Rectal smooth muscle tissue (tissue), 1 donor: ENCODE measurements around the gene CDH5.

Experiments used
- H3K27ac ChIP-seq: one replicate; pipeline ENCODE4 v1.7.0; 2013; ENCODE audit warnings: low read depth, low read length, inconsistent platforms
- H3K27me3 ChIP-seq: one replicate; pipeline ENCODE4 v1.7.0; 2013; ENCODE audit warnings: low read length; ENCODE audit not compliant: control insufficient read depth, insufficient read depth
- H3K36me3 ChIP-seq: one replicate; pipeline ENCODE4 v1.7.0; 2013; ENCODE audit warnings: low read length; ENCODE audit not compliant: control insufficient read depth, insufficient read depth
- H3K4me1 ChIP-seq: one replicate; pipeline ENCODE4 v1.7.0; 2013; ENCODE audit warnings: low read length; ENCODE audit not compliant: control insufficient read depth, insufficient read depth
- H3K4me3 ChIP-seq: one replicate; pipeline ENCODE4 v1.7.0; 2013; ENCODE audit warnings: low read length
- H3K9ac ChIP-seq: one replicate; pipeline ENCODE4 v1.7.0; 2013; ENCODE audit warnings: low read length

The CDH5 gene

DNA sequence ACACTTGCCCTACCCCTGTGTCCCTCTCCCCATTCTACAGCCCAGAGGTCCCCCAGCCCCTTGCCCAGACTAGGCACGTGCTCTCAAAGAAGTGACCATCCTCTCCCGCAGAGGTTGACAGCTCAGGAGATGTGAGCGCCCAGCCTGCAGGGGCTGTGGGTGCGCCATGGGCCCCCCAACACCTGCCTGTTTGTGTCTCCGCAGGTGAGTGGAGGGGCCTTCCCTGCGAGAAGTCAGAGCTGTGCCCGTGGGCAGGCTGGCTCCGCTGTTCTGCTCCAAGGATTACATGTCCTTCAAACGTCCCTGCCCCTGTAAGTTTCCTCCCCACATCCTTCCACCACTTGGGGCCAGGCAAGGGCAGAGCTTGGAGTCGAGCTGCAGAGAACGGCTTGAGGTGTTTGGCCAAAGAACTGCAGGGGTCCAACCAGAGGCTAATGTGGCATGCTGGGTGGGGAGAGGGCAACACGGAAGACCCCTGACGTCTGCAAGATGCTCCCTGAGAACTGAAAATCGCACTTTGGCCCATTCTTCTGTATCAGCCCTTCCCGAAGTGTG lies 71.0 kb downstream of the CDH5 start:
- Histone ChIP-seq H3K27ac (no peak overlapping the region), H3K4me1 (no peaks in the 10 kb centered on the region), H3K36me3 (no peaks in the 10 kb centered on the region), H3K9ac (no peak overlapping the region), H3K4me3 (no peak overlapping the region), H3K27me3 (no peaks in the 10 kb centered on the region)

DNA sequence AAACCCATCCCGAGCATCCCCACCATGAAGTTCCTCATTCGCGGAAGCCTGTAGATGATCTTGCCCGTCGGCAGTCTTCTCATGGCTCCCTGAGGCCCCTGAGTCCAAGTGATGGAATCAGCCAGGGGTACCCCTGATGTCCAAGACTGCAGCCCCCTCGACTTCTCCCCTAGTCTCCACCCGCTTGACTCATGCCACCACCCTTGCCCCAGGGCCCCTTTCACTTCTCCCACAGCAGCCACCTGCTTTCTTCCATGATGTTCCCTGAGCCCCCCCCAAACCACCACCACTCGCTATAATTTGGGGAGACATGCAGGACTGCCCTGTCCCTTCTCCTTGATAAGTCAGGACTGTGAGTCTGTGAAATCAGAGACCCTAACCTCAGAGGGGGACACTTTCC lies 72.0 kb downstream of the CDH5 start:
- no peaks in the 10 kb centered on the region for H3K36me3 ChIP-seq
- H3K4me3 ChIP-seq = no peak overlapping the region
- no peak overlapping the region for H3K9ac ChIP-seq
- H3K27me3 ChIP-seq = no peaks in the 10 kb centered on the region
- H3K4me1 ChIP-seq = no peaks in the 10 kb centered on the region
- no peak overlapping the region for H3K27ac ChIP-seq

GRCh38 chr16:66439051-66439730 lies 72.7 kb downstream of the CDH5 start:
- Histone ChIP-seq H3K27ac (no peak overlapping the region), H3K4me3 (no peak overlapping the region)

GRCh38 chr16:66440271-66440802 lies 73.8 kb downstream of the CDH5 start:
- H3K27me3 ChIP-seq = no peaks in the 10 kb centered on the region
- H3K4me1 ChIP-seq = no peaks in the 10 kb centered on the region
- no peak overlapping the region for H3K27ac ChIP-seq
- no peak overlapping the region for H3K9ac ChIP-seq
- H3K4me3 ChIP-seq = no peak overlapping the region
- H3K36me3 ChIP-seq = no peaks in the 10 kb centered on the region

More at GRCh38 chr16:66439051-66439730, 72.7 kb downstream of the CDH5 start:
- no peak overlapping the region for H3K9ac ChIP-seq
- no peaks in the 10 kb centered on the region for H3K4me1 ChIP-seq
- no peaks in the 10 kb centered on the region for H3K36me3 ChIP-seq
- H3K27me3 ChIP-seq = no peaks in the 10 kb centered on the region

- Histone ChIP-seq H3K4me1 (no peaks in the 10 kb centered on the region), H3K9ac (no peak overlapping the region), H3K27ac (no peak overlapping the region), H3K36me3 (no peaks in the 10 kb centered on the region), H3K27me3 (peaks cover 2% of the 10 kb centered on the region), H3K4me3 (no peak overlapping the region)
These were observed 74.5 kb downstream of the CDH5 start for GRCh38 chr16:66440970-66441369.

DNA sequence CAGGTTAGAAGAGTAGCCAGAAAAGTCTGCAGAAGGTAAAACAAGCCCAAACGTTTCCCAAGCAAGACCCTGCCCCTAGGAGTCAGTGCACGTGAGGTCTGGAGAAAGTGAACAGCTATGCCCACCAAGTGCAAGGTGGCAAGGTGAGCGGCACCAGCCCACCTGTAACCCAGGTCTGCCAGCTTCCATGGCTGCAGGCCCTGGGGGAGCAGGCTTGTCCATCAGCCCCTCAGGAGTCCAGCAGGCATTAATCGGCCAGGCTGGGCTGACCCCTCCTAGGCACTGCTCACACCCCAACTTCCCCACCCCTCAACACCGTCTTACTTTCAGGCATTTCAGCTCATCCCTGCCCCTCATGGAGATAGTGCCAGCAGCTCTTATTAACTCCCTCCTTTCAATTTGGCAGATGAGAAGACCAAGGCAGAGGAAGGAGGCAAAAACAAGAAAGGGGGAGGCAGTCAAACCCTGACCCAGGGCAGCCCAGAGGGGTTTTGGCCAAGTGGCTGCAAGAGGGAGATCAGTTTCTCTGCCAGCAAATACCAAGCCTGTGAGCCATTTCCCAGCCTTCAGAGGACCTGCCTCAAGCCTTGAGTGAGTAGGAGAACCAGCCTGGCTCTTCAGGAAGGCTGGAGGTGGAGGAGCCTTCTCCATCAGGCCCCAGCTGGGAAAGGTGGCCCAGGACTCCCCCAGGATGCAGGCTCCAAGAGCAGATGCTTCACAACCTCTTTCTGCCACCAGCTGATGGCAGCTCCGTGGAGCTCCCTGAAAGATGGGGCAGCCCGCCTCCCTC lies 75.3 kb downstream of the CDH5 start:
- Histone ChIP-seq H3K4me1 (no peaks in the 10 kb centered on the region), H3K9ac (no peak overlapping the region), H3K4me3 (no peak overlapping the region), H3K27me3 (peaks cover 6% of the 10 kb centered on the region), H3K36me3 (no peaks in the 10 kb centered on the region), H3K27ac (no peak overlapping the region)

DNA sequence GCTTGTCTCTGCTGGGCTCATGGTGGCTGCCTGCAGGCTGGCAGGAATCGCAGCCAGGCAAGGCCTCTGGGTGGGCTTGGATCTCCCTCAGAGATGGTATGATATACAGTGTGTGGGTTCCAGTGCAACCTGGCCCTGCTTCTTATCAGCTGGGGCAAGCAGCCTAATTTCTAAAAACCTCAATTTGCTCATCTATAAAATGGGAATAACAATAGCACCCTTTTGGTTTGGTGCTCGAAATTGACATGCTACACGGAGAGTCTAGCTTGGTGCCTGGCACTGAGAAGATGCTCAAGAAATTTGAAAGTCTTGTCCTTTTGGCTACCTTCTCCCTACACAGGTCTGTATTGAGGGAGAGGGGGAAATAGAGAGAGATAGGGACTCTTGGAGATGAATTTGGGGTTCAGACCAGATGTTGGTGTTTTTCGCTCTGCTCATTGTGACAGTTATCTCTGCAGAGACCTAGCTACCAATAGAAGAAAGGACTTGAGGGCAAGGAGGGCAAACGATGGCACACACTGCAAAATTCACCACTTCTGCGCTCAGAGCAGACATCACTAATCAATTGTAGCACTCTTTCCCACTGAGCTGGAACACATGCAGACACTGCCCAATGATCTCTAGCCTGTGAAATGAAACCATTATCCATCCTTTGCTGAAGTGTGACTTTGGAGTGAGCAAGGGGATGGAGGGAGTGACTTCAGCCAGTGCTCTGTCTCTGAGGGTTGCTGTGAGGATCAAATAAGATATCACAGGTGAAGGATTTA lies 76.2 kb downstream of the CDH5 start:
- Histone ChIP-seq H3K27ac (no peak overlapping the region), H3K36me3 (no peaks in the 10 kb centered on the region), H3K4me3 (no peak overlapping the region), H3K4me1 (no peaks in the 10 kb centered on the region), H3K9ac (no peak overlapping the region), H3K27me3 (peaks cover 6% of the 10 kb centered on the region)

DNA sequence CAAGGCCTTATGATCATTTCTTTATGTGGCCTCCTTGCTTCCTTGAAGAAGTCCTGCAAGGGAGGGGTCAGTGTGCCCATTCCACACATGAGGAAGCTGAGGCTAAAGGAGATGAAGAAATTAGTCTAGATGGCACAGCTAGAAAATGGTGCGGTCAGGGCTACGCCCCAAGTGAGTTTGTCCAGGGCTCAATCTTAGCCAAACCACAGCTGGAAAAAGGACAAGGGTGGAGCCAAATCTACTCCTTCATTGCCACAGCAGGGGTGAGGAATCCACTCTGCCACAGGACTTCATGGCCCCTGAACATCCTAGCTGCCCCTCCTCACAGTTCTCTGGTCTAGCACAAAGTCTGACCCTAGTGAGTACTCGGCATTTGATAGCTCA lies 76.8 kb downstream of the CDH5 start:
- peaks cover 6% of the 10 kb centered on the region for H3K27me3 ChIP-seq
- no peaks in the 10 kb centered on the region for H3K36me3 ChIP-seq
- H3K4me3 ChIP-seq = no peak overlapping the region
- no peak overlapping the region for H3K27ac ChIP-seq
- no peak overlapping the region for H3K9ac ChIP-seq
- H3K4me1 ChIP-seq = no peaks in the 10 kb centered on the region

GRCh38 chr16:66444049-66444481 lies 77.6 kb downstream of the CDH5 start:
- Histone ChIP-seq H3K27ac (no peak overlapping the region), H3K36me3 (no peaks in the 10 kb centered on the region), H3K27me3 (peaks cover 6% of the 10 kb centered on the region), H3K4me3 (no peak overlapping the region), H3K9ac (no peak overlapping the region), H3K4me1 (no peaks in the 10 kb centered on the region)

GRCh38 chr16:66446737-66447136 lies 80.2 kb downstream of the CDH5 start:
- Histone ChIP-seq H3K9ac (no peak overlapping the region), H3K27me3 (peaks cover 6% of the 10 kb centered on the region), H3K36me3 (no peaks in the 10 kb centered on the region), H3K4me1 (no peaks in the 10 kb centered on the region), H3K27ac (no peak overlapping the region), H3K4me3 (no peak overlapping the region)

DNA sequence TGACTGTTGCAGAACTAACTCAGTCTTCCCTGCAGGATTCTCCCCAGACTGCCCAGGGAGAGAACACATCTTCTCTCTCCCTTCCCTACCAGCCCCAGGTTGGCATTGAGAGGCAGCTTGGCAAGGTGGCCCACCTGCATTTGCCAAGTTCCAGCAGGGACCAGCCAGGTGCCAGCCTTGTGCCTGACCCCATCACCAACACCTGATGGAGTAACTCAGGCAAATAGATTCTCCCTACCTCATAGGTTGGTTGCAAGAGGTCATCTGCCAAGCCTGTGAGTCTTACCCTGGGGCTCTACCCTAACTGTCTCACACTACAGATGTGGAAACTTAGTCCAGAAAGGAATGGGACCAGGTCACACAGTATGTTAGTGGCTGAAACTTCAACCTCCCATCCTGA lies 81.0 kb downstream of the CDH5 start:
- no peaks in the 10 kb centered on the region for H3K4me1 ChIP-seq
- H3K36me3 ChIP-seq = no peaks in the 10 kb centered on the region
- no peak overlapping the region for H3K4me3 ChIP-seq
- no peak overlapping the region for H3K9ac ChIP-seq
- H3K27me3 ChIP-seq = peaks cover 6% of the 10 kb centered on the region
- no peak overlapping the region for H3K27ac ChIP-seq

DNA sequence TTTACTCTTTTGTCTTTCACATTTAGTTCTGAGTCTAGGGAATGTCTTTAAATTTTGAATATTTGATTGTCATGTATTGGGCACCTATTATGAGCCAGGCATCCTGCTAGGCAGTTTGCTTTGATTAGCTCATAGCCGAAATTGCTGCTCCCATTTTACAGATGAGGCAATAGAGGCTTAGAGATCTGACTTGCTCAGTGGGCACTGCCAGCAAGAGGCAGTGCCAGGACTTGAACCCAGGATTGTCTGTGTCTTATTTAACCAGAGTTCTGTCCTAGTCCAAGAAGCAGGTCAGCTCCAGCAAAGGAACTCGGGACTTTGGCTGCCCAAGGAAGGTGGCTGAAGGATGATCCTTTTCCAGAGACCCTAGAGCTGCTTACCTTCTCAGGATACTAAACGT lies 85.1 kb downstream of the CDH5 start:
- no peaks in the 10 kb centered on the region for H3K4me1 ChIP-seq
- no peak overlapping the region for H3K4me3 ChIP-seq
- H3K36me3 ChIP-seq = no peaks in the 10 kb centered on the region
- peaks cover under 1% of the 10 kb centered on the region for H3K27me3 ChIP-seq
- H3K27ac ChIP-seq = no peak overlapping the region
- H3K9ac ChIP-seq = no peak overlapping the region
